Adrenal gland (tissue), 12 donors: Measurements from ENCODE around the gene LARP1. TPM values are rescaled to one million over a fixed set of nuclear protein-coding genes. Genes with fewer than 3 reads are reported as not detected.
A peak's percentile ranks its signal among the peaks of the same experiment; 100 is the strongest.

Source experiments
- DNase-seq, 7 donors: peaks; one replicate each; pipeline ENCODE4 v3.0.0-alpha.2; 2019 to 2020
- H3K27ac ChIP-seq, 5 donors: fragments of 200-600 bp; sonication (generic) in 4 of 5; 1 replicate in 3 of 5; 2 replicates in 2 of 5; pipeline versions ENCODE4 v1.5.1 to v1.8.0; 2016 to 2020; ENCODE audit warnings: mild to moderate bottlenecking in 1 of 5
- H3K27me3 ChIP-seq: fragments of 200-600 bp; 2 replicates; pipeline ENCODE4 v1.8.0; 2021
- H3K36me3 ChIP-seq, 2 donors: fragments of 200-600 bp; replicated peaks in 1 of 2; 1 replicate in 1 of 2; 2 replicates in 1 of 2; pipeline versions ENCODE4 v1.5.1 to v1.8.0; 2018 to 2022
- H3K4me1 ChIP-seq, 2 donors: fragments of 200-600 bp; replicated peaks in 1 of 2; 1 replicate in 1 of 2; 2 replicates in 1 of 2; pipeline versions ENCODE4 v1.5.1 to v1.8.0; 2018 to 2021
- H3K4me3 ChIP-seq, 4 donors: fragments of 200-600 bp; sonication (generic) in 3 of 4; one replicate each; pipeline ENCODE4 v1.5.1; 2016 to 2018
- H3K9me3 ChIP-seq, 3 donors: fragments of 200-600 bp; sonication (generic) in 1 of 3; replicated peaks in 1 of 3; 1 replicate in 2 of 3; 2 replicates in 1 of 3; pipeline versions ENCODE4 v1.5.1 to v1.8.0; 2016 to 2021
- POLR2A ChIP-seq, 2 donors: fragments of 450-650 bp; IDR thresholded peaks; one replicate each; pipeline ENCODE4 v1.6.1; 2017; ENCODE audit warnings: antibody characterized with exemption in 2 of 2, mild to moderate bottlenecking in 2 of 2, moderate library complexity in 1 of 2
- WGBS, 4 donors: extraction: QIAGEN DNeasy Blood & Tissue Kit in 2 of 4; methylation state at CpG; one replicate each; pipeline versions ENCODE4 v1.1.5 to v1.1.7; 2013 to 2017; 5-methylcytosine and 5-hydroxymethylcytosine counted together
- intact Hi-C, 2 donors: fragments of 100-400 bp; cut with DNase I; formaldehyde crosslinking; loops; one replicate each; pipeline versions ENCODE4 v1.14.1 to v1.15.0; 2022 to 2023
- polyA plus RNA-seq, 3 donors: library from polyadenylated mRNA; stranded (reverse); fragments of 200-250 nt in 2 of 3; fragments of 350-450 nt in 1 of 3; fragmentation: Illumina TruSeq in 1 of 3; extraction: RNeasy Lipid Tissue Mini Kit (QIAGEN cat#74804) in 1 of 3; gene quantifications; one replicate each; pipeline ENCODE4 v1.2.3, GENCODE V29; 2013 to 2014
- total RNA-seq, 9 donors: library from RNA; depleted of rRNA in 4 of 9; stranded (reverse); fragments of >200 nt in 4 of 9; fragments of 120-200 nt in 1 of 9; fragmentation: NEBNext Ultra II Directional in 1 of 9; extraction: Animal tissue kit (Norgen Biotek cat#: 25700) in 1 of 9; gene quantifications; one replicate each; pipeline versions ENCODE4 v1.1.0 to v1.2.4, GENCODE V29; 2013 to 2023
- TF ChIP-seq, protein P1 (sequence below), 6 experiments: fragments of 450-650 bp in 4 of 6; fragments of 200-600 bp in 2 of 6; sonication (generic) in 1 of 6; IDR thresholded peaks; 1 replicate in 5 of 6; 2 replicates in 1 of 6; pipeline versions ENCODE4 v1.5.1 to v1.8.0; 2016 to 2021; ENCODE audit warnings: antibody characterized with exemption in 6 of 6, mild to moderate bottlenecking in 2 of 6, moderate library complexity in 1 of 6
- donor health status: healthy with polysubstance abuse.
- donor health status: Bipolar disorder and iron deficiency.
- donor health status: DM: yes; HTN: yes; CAD: no.
- donor health status: DM: no; HTN: no; CAD: no.
- donor health status: DM: no; HTN: no; CAD: no.
- donor health status: DM: yes; HTN: yes; CAD: no.

Gene LARP1
- total and polyA plus RNA-seq, 12 donors, result 30.5 to 209 (median 126) TPM

DNA sequence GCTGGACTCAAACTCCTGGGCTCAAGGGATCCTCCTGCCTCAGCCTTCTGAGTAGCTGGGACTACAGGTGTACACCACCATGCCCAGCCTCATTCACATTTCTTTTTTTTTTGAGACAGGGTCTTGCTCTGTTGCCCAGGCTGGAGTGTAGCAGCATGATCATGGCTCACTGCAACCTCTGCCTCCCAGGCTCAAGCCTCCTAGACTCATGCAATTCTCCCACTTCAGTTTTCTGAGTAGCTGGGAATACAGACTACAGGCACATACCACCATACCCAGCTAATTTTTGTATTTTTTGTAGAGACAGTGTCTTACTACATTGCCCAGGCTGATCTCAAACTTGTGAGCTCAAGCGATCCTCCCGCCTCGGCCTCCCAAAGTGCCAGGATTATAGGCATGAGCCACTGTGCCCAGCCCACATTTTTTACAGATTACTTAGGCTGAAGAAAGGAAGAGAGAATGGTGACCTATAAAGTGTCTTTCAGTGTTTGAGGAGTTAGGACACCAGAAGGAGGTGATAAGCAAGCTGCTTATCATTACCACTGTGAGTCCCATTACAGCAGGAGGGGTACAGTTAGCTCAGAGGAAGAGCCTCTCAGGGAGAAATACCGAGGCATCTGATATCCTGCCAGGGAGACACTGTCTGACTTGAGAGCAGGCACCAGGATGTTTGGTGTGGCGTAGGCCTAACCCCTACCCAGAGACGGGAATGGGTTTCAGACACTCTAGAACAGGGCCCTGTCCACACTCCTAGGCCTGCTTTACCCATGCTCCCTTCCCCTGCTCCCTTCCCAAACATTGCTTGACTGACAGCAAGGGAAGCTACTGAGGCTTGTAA, 85.5 kb downstream of the LARP1 start:
- Histone ChIP-seq H3K9me3 (no peaks in the 10 kb centered on the region), H3K27ac (peak overlapping the region in 1 of 5 donors; percentile 45), H3K36me3 (peaks cover 0 to 9% of the 10 kb centered on the region in 2 donors), H3K4me1 (peaks cover 0 to 8% of the 10 kb centered on the region in 2 donors), H3K27me3 (no peaks in the 10 kb centered on the region), H3K4me3 (no peak overlapping the region)
- intact Hi-C loops, result no loop called here
- WGBS, 4 donors, result 76 to 85% (median 82%) methylated on average over 6 of the region's 6 CpGs
- TF ChIP-seq, protein P1, sequence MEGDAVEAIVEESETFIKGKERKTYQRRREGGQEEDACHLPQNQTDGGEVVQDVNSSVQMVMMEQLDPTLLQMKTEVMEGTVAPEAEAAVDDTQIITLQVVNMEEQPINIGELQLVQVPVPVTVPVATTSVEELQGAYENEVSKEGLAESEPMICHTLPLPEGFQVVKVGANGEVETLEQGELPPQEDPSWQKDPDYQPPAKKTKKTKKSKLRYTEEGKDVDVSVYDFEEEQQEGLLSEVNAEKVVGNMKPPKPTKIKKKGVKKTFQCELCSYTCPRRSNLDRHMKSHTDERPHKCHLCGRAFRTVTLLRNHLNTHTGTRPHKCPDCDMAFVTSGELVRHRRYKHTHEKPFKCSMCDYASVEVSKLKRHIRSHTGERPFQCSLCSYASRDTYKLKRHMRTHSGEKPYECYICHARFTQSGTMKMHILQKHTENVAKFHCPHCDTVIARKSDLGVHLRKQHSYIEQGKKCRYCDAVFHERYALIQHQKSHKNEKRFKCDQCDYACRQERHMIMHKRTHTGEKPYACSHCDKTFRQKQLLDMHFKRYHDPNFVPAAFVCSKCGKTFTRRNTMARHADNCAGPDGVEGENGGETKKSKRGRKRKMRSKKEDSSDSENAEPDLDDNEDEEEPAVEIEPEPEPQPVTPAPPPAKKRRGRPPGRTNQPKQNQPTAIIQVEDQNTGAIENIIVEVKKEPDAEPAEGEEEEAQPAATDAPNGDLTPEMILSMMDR (IDR thresholded peaks at IDR 0.05), result no peak
- no peak for TF ChIP-seq POLR2A (IDR thresholded peaks at IDR 0.05)
- no peak for DNase-seq

DNA sequence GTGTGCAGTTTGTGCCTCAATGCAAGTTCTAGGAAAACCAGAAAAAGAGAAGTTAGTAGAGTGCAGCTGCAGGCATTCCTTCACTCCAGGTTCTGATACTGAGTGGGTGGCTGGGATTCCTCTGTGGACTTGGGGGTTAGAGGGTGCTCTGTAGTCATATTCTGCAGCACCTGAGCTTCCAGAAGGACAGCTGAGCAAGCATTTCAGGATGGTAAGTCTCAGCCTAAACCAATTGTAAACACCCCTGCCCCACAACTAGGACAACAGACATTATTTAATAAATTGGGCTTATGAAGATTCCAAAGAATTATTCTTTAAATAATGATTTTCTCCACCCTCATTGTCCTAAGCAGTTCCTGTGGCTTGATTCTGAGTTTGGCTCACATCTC, 86.1 kb downstream of the LARP1 start:
- peak overlapping the region in 1 of 5 donors; percentile 45 for H3K27ac ChIP-seq
- intact Hi-C loops, result no loop called here
- no peak for DNase-seq
- peaks cover 0 to 9% of the 10 kb centered on the region in 2 donors for H3K36me3 ChIP-seq
- H3K9me3 ChIP-seq, result no peaks in the 10 kb centered on the region
- H3K4me1 ChIP-seq, result peaks cover 0 to 7% of the 10 kb centered on the region in 2 donors
- TF ChIP-seq, protein P1 (IDR thresholded peaks at IDR 0.05), result no peak
- TF ChIP-seq POLR2A (IDR thresholded peaks at IDR 0.05), result no peak
- no peaks in the 10 kb centered on the region for H3K27me3 ChIP-seq
- H3K4me3 ChIP-seq, result no peak overlapping the region

DNA sequence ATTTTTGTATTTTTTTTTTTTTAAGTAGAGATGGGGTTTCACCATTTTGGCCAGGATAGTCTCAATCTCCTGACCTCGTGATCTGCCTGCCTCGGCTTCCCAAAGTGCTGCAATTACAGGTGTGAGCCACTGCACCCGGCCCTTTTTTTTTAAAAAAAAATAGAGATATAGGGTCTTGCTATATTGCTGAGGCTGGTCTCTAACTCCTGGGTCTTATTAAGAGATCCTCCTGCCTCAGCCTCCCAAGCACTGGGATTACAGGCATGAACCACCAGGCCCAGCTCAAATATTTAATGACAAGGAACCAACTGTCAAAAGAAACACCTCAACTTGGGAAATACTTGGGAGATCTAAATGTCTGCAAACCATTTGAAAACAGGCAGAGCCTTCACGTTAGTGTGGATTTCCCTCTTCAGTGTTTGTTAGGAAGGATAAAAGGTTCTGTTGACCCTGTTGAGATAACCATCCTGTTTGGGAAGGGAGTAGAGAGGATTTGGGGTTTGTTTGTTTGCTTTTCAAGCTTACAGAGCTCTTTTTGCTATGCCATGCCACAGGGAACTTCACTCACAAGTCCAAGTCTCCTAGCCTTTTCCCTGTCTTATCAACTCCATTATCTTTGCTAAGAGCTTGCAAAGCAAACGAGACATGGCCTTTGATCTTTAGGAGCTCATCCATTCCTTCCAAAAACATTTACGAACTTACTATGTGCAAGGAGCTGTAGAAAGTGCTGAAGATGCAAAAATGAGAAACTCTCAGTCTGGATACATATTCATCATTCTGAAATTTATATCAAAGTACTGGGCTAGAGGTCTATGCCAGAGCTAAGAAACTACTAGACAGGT, 87.7 kb downstream of the LARP1 start:
- peaks cover 0 to 4% of the 10 kb centered on the region in 2 donors for H3K36me3 ChIP-seq
- no peak for DNase-seq
- H3K4me3 ChIP-seq, result no peak overlapping the region
- peaks cover 0 to 7% of the 10 kb centered on the region in 2 donors for H3K4me1 ChIP-seq
- no peak for TF ChIP-seq POLR2A (IDR thresholded peaks at IDR 0.05)
- TF ChIP-seq, protein P1 (IDR thresholded peaks at IDR 0.05), result no peak
- intact Hi-C loops, result no loop called here
- no peaks in the 10 kb centered on the region for H3K27me3 ChIP-seq
- H3K9me3 ChIP-seq, result no peaks in the 10 kb centered on the region
- 81 to 89% (median 84%) methylated on average over 6 of the region's 6 CpGs for WGBS, 4 donors
- no peak overlapping the region for H3K27ac ChIP-seq

DNA sequence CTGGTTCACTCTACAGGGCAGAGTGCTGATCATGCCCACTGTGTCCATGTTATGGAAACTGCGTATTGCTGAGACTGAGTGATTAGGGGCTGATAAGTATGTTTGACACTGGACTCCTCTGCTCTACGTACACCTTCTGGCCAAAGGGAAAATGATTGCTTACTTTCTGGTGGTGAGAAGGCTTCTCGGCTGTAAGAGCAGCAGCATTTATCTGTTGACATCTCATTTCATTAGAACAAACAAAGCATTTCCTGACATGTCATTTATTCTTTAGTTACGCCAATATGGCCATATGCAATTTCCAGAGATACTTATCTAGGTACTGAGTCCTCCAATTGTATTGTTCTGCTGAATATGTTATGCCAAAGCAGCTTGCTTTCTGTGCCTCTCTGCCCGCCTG, 89.6 kb downstream of the LARP1 start:
- H3K9me3 ChIP-seq, result no peaks in the 10 kb centered on the region
- no peaks in the 10 kb centered on the region for H3K36me3 ChIP-seq
- no peak for TF ChIP-seq POLR2A (IDR thresholded peaks at IDR 0.05)
- TF ChIP-seq, protein P1 (IDR thresholded peaks at IDR 0.05), result no peak
- no peak overlapping the region for H3K4me3 ChIP-seq
- H3K4me1 ChIP-seq, result peaks cover 0 to 24% of the 10 kb centered on the region in 2 donors
- peak overlapping the region in 1 of 5 donors; percentile 34 for H3K27ac ChIP-seq
- 65 to 83% (median 81%) methylated on average over 5 of the region's 5 CpGs for WGBS, 4 donors
- DNase-seq, result no peak
- no peaks in the 10 kb centered on the region for H3K27me3 ChIP-seq
- intact Hi-C loops, result no loop called here
